Epithelial cell of proximal tubule (primary cell): ENCODE results near the gene PRDX2. TPM values are rescaled to one million over a fixed set of nuclear protein-coding genes. Genes with fewer than 3 reads are reported as not detected.

Source experiments
- DNase-seq: peaks from one replicate; pipeline ENCODE4 v3.0.0-alpha.2; 2011; ENCODE audit warnings: low read depth
- H3K4me3 ChIP-seq: 2 replicates; pipeline ENCODE4 v1.5.1; 2011; ENCODE audit warnings: low read depth, mild to moderate bottlenecking, low read length
- total RNA-seq: library from RNA; depleted of rRNA; stranded (reverse); fragments of >200 nt; gene quantifications from 2 replicates; pipeline ENCODE4 v1.2.3, GENCODE V29; 2015
- TF ChIP-seq, protein P1 (sequence below): conservative IDR thresholded peaks from 2 replicates; pipeline ENCODE4 v1.5.1; 2012; ENCODE audit warnings: low read depth, mild to moderate bottlenecking, low read length

PRDX2 gene
- total RNA-seq, 1 donor from 2014 or later, result 571 TPM

DNA sequence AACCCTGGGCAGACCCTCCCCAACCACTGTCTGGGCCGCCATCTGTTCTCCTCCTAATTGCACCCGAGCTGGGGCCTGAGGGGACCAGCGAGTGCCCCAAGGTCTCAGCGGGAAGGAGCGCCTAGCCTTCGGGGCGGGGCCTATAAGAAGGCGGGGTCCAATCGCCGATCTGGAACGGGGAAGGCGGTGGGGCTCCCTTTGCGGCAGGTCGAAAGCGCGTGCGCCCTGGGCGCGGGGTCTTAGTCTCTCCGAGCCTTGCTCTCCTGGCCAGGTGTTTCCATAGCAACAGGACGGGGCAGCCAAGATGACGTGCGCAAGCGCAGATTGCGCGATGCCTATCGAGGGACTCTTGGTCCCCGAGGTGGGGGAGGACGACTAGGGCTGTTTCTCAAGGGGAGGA lies 39.5 kb upstream of the PRDX2 start:
- peak overlapping the region; percentile 40 for H3K4me3 ChIP-seq
- TF ChIP-seq, protein P1, sequence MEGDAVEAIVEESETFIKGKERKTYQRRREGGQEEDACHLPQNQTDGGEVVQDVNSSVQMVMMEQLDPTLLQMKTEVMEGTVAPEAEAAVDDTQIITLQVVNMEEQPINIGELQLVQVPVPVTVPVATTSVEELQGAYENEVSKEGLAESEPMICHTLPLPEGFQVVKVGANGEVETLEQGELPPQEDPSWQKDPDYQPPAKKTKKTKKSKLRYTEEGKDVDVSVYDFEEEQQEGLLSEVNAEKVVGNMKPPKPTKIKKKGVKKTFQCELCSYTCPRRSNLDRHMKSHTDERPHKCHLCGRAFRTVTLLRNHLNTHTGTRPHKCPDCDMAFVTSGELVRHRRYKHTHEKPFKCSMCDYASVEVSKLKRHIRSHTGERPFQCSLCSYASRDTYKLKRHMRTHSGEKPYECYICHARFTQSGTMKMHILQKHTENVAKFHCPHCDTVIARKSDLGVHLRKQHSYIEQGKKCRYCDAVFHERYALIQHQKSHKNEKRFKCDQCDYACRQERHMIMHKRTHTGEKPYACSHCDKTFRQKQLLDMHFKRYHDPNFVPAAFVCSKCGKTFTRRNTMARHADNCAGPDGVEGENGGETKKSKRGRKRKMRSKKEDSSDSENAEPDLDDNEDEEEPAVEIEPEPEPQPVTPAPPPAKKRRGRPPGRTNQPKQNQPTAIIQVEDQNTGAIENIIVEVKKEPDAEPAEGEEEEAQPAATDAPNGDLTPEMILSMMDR, result no peak
- no peak for DNase-seq

DNA sequence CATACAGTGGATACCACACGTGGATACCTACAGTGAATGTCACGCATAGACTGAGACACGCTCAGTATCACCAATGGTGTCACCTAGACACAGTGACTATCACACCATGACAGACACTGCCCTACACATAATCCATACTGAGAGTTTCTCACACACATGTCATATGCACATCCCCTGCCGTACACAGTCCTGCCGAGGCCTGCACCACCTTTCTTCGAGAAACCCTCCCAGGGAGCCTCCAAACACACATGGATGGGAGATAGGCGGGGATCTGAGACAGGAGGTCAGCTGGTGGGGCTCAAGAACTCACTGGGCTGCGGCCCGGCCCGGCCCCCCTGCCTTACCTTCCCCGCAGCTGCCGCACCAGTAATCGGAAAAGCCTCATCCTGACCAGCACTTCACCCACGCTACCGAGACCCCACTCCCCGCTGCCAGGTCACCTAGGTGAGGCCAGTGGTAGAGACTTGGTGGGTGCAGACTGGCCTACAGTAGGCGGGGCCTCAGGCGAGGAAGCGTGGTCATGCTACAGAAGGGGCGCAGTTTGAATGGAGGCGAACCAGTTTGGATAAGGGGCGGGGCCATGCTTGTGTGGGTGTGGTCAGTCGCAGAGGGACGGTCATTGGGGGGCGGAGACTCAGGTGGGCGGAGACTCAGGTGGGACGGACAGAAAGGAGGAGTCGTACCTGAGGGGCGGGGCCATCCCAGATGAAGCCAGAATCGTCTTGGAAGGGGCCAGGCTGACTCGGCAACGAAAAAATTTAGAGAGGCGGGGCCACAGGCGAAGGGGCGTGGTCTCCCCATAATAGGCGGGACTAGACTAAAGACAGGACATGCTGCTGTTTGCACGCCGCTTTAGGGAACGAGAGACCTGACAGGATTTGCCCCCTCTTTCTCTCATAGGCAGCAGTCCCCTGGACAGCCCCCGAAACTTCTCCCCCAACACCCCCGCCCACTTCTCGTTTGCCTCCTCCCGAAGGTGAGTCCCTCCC lies 38.8 kb upstream of the PRDX2 start:
- DNase-seq, result peak; percentile 20
- TF ChIP-seq, protein P1, result no peak
- H3K4me3 ChIP-seq, result peak overlapping the region; percentile 40

DNA sequence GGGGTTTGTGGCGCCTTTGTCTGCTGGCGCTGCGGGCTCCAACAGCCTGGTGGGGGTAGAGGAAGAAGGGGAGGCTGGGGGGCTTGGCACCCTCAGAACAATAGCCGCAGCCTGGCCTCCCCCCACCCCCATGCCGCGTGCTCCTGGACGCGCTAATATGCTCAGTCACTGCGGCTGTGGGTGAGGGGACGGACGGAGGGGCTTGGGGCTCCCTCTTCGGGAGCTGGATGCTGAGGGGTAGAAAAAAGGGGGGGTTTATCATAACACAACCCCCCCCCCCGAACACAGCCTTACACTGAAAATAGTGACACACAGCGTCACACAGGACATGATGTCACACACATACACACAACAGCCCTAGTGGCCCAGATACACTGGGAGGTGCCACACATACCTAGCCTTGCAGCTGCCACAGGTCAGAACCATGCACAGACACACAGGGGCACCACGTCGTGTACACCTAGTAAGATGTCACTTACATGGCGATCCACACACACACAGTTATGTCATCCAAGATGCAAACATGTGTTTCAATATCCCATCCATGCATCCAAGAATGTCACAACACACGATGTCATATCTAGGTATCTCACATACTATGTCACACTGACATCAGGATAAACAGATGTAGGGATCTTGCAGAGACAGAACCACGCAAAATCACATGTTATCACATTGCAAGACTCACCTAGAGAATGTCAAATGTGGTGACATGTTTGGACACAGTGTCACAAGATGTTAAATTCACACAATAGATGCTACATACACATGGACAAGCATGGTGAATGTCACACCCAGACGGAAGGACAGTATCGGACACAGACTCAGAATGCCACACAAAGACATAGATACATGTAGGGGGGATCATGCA lies 37.5 kb upstream of the PRDX2 start:
- no peak for DNase-seq
- TF ChIP-seq, protein P1, result no peak
- no peak overlapping the region for H3K4me3 ChIP-seq

- no peak for DNase-seq
- peak within 1 kb of the TSS; percentile 46 for H3K4me3 ChIP-seq
- TF ChIP-seq, protein P1, result no peak
These were observed 36.7 kb upstream of the PRDX2 start, which contains the start of gene MAST1 for GRCh38 chr19:12838182-12838885. Gene MAST1 (plus strand): TSS chr19:12838515. CDS start chr19:12838573, 58 bp downstream.

DNA sequence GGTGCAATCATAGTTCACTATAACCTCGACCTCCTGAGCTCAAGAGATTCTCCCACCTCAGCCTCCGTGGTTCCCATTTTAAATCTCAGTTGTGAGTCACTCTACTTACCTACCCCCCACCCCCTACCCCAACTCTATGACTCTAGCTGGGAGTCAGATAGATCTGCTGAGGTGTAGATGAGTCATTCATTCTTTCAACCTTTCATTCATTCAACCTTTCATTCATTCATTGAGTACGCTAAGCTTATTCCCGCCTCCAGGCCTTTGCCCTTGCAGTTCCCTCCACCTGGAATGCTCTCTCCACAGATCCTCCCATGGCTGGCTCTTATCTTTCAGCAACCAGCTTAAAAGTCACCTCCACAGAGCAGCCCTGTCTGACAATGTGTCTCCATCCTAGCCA lies 35.6 kb upstream of the PRDX2 start:
- H3K4me3 ChIP-seq, result no peak overlapping the region
- DNase-seq, result no peak
- TF ChIP-seq, protein P1, result no peak

GRCh38 chr19:12836529-12836863 lies 34.9 kb upstream of the PRDX2 start:
- no peak overlapping the region for H3K4me3 ChIP-seq
- TF ChIP-seq, protein P1, result no peak
- DNase-seq, result no peak
